ENCODE measurements around the gene ADAMTS19. TPM values are rescaled to one million over a fixed set of nuclear protein-coding genes. Genes with fewer than 3 reads are reported as not detected.
"Not testable (repeated sequence)": the region's sequence is repeated elsewhere in the genome, so short reads cannot be mapped to it uniquely, and the experiment has no call there.

The ADAMTS19 gene, protein sequence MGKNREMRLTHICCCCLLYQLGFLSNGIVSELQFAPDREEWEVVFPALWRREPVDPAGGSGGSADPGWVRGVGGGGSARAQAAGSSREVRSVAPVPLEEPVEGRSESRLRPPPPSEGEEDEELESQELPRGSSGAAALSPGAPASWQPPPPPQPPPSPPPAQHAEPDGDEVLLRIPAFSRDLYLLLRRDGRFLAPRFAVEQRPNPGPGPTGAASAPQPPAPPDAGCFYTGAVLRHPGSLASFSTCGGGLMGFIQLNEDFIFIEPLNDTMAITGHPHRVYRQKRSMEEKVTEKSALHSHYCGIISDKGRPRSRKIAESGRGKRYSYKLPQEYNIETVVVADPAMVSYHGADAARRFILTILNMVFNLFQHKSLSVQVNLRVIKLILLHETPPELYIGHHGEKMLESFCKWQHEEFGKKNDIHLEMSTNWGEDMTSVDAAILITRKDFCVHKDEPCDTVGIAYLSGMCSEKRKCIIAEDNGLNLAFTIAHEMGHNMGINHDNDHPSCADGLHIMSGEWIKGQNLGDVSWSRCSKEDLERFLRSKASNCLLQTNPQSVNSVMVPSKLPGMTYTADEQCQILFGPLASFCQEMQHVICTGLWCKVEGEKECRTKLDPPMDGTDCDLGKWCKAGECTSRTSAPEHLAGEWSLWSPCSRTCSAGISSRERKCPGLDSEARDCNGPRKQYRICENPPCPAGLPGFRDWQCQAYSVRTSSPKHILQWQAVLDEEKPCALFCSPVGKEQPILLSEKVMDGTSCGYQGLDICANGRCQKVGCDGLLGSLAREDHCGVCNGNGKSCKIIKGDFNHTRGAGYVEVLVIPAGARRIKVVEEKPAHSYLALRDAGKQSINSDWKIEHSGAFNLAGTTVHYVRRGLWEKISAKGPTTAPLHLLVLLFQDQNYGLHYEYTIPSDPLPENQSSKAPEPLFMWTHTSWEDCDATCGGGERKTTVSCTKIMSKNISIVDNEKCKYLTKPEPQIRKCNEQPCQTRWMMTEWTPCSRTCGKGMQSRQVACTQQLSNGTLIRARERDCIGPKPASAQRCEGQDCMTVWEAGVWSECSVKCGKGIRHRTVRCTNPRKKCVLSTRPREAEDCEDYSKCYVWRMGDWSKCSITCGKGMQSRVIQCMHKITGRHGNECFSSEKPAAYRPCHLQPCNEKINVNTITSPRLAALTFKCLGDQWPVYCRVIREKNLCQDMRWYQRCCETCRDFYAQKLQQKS
- not detected for total RNA-seq

DNA sequence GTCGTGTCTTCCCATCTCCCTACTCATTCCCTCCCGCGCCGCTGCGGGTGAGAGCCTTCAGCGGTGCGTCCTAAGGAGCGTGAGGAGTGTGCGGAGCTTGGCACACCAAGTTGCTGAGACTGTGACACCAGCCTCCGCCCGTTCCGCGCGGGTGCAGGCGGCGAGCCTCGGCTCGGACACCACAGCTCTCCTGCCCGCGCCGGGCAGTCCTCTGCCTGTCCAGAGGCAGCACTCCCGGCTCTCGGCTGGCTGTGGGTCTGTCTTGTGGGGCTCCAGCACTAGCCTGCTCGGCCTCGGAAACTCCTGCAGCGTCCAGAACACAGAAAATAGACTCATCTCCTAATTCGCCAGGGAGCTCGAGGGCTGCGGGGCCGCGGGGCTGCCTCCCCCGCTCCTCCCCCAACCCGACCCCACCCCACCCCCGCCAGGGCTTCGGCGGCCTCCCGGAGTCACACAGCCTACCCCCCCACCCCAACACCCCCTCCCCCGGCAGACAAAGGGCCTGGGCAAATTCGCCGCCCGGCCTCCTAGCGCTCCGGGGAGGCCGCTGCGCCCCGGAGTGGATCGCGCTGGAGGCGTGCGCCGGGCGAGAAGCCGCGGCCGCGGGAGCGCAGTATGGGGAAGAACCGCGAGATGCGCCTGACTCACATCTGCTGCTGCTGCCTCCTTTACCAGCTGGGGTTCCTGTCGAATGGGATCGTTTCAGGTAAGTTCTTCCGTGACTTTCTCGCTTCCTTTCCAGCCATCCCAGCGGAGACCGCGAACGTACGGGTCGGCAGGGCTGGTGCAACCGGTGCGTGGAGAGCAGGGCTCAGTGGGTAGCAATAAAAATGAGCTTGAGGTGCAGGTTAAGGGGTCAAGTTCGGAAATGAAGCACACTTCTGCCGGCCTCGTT lies at the start of gene ADAMTS19:
Gene ADAMTS19 (plus strand): TSS at position 522 of the 895 bp plus-strand sequence. CDS start 94 bp downstream, at position 616.
- Mint-ChIP-seq H3K9me3 (no peaks in the 10 kb centered on the region), H3K36me3 (ENCODE audit: low read depth) (peaks cover 5% of the 10 kb centered on the region), H3K4me3 (peak within 1 kb of the TSS; percentile 39), H3K27ac (no peak within 1 kb of the TSS), H3K4me1 (peaks cover 13% of the 10 kb centered on the region), H3K27me3 (peaks cover 42% of the 10 kb centered on the region)
- ChIA-PET POLR2A (no interaction called here), CTCF (no interaction called here)
- no peak for DNase-seq

DNA sequence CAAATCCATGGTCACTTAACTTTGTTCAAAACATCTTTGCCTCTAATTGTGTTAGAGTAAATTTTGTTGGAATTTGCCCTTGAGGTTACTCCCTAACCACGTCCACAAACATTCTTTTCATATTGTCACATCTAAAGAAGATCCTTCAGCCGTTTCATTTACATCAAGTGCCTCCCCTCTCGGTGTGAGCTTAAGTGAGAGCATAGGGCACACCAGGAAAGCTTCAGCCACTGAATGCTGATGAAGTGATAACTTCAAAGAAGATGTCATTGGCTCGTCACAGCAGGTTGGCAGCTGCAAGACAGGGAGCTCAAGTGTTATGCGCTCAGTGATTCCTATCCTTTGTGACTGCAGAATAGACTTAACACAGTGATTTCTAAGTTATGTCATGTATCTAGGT lies 49.6 kb upstream of the ADAMTS19 start:
- Mint-ChIP-seq H3K27ac (no peak overlapping the region), H3K27me3 (no peaks in the 10 kb centered on the region), H3K36me3 (ENCODE audit: low read depth) (no peaks in the 10 kb centered on the region), H3K4me1 (no peaks in the 10 kb centered on the region), H3K9me3 (no peaks in the 10 kb centered on the region), H3K4me3 (no peak overlapping the region)
- no peak for DNase-seq
- POLR2A ChIA-PET, result no interaction called here
- CTCF ChIA-PET, result no interaction called here

DNA sequence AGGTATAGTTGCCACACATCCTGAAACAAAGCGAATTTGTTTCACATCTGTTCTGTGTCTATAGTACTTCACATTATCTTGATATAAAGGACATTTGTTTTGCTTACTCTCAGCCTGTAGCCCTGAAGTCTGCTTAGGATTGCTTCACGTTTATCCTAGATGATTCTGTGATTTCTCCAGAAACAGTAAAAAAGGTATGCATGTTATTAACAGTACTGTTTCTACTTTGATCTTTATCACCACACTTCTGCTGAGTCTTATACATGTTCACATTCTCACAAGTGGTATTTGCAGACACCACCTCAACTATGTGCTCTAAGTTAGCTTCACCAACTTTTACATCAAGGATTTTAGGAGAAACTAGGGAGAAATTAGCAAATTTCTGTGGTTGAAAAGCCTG lies 47.4 kb upstream of the ADAMTS19 start:
- no peak overlapping the region for H3K27ac Mint-ChIP-seq
- H3K4me3 Mint-ChIP-seq, result no peak overlapping the region
- no peak for DNase-seq
- H3K9me3 Mint-ChIP-seq, result no peaks in the 10 kb centered on the region
- no peaks in the 10 kb centered on the region for H3K27me3 Mint-ChIP-seq
- POLR2A ChIA-PET, result no interaction called here
- no peaks in the 10 kb centered on the region for H3K4me1 Mint-ChIP-seq
- no peaks in the 10 kb centered on the region for H3K36me3 Mint-ChIP-seq (ENCODE audit: low read depth)
- CTCF ChIA-PET, result no interaction called here

DNA sequence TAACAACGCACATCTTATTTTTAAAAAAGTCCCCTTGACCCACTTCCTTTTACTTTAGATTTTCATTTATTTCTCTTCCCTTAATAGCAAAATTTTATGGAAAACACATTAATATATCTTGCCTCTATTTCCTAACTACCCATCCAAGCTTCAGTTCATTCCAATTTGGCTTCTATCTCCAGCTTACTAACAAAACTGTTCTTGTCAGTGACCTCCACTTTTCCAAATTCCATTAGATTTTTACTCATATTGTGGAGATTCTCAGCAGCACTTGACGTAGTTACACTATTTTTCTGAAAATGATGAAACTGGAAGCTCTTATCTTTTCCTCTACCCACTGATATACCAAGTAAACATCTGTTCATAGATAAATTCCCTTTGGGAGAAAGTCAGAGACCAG lies 46.5 kb upstream of the ADAMTS19 start:
- no peaks in the 10 kb centered on the region for H3K36me3 Mint-ChIP-seq (ENCODE audit: low read depth)
- no peak overlapping the region for H3K27ac Mint-ChIP-seq
- no peaks in the 10 kb centered on the region for H3K27me3 Mint-ChIP-seq
- DNase-seq, result no peak
- H3K9me3 Mint-ChIP-seq, result no peaks in the 10 kb centered on the region
- no peaks in the 10 kb centered on the region for H3K4me1 Mint-ChIP-seq
- POLR2A ChIA-PET, result no interaction called here
- no peak overlapping the region for H3K4me3 Mint-ChIP-seq
- CTCF ChIA-PET, result interaction anchor here (0.7 kb wide), 1 partner anchor 17 kb away, joined by 3 read pairs; no protein-coding TSS in a partner anchor

DNA sequence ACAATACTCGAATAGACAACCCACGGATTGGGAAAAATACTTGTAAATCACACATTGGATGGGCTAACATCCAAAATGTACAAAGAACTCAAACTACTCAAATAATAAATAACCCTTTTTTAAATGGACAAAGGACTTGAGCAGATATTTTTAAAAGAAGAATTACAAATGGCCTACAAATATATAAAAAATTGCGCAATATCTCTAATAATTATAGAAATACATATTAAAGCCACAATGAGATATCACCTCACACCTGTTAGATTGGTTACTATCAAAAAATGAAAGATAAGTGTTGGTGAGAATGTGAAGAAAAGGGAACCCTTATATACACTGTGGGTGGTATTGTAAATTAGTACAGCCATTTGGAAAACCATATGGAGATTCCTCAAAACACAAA lies 40.8 kb upstream of the ADAMTS19 start:
- no peak for DNase-seq
- no peaks in the 10 kb centered on the region for H3K4me1 Mint-ChIP-seq
- no peaks in the 10 kb centered on the region for H3K36me3 Mint-ChIP-seq (ENCODE audit: low read depth)
- H3K4me3 Mint-ChIP-seq, result no peak overlapping the region
- no peaks in the 10 kb centered on the region for H3K27me3 Mint-ChIP-seq
- H3K9me3 Mint-ChIP-seq, result no peaks in the 10 kb centered on the region
- H3K27ac Mint-ChIP-seq, result no peak overlapping the region
- CTCF ChIA-PET, result no interaction called here
- POLR2A ChIA-PET, result no interaction called here

DNA sequence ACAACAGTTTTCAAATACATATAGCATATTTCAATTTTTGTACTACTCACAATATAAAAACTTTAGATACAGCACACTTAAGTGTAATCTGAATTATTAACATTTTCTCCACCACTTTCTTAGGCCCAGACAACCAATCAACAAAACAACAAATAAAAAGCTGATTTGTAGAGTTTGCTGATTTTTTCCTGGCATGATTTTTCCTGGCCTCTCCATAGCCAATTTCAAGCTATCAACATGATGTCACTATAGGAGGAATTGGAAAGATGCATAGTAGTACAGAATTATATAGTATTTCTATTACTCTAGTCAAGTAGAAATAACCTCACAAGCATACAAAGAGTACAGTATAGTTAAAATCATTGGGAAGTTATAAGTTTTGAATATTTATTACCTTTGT lies 35.1 kb upstream of the ADAMTS19 start:
- peaks cover 3% of the 10 kb centered on the region for H3K9me3 Mint-ChIP-seq
- H3K27ac Mint-ChIP-seq, result no peak overlapping the region
- H3K4me3 Mint-ChIP-seq, result no peak overlapping the region
- ChIA-PET POLR2A (no interaction called here), CTCF (no interaction called here)
- H3K36me3 Mint-ChIP-seq (ENCODE audit: low read depth), result no peaks in the 10 kb centered on the region
- no peaks in the 10 kb centered on the region for H3K27me3 Mint-ChIP-seq
- no peaks in the 10 kb centered on the region for H3K4me1 Mint-ChIP-seq
- DNase-seq, result no peak

DNA sequence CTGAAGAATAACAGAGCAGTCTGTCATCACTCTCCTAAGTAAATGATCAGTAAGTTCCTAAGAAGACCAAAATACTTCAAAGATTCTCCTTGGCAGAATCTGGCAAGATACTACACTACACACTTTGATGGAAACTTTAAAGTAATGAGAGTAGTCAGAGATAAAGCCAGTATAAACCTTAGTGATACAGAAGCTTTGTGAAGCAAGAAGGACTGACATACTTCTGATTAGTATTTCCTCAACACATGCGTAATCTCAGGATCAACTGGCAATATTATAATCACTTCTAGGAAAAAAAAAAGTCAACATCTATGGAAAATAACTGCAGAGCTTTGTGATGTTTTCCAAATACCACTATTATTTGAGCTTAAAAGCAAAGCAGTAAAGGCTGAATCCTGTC lies 34.0 kb upstream of the ADAMTS19 start:
- Mint-ChIP-seq H3K27ac (no peak overlapping the region), H3K9me3 (peaks cover 3% of the 10 kb centered on the region), H3K36me3 (ENCODE audit: low read depth) (no peaks in the 10 kb centered on the region), H3K27me3 (no peaks in the 10 kb centered on the region), H3K4me1 (no peaks in the 10 kb centered on the region), H3K4me3 (no peak overlapping the region)
- DNase-seq, result no peak
- ChIA-PET CTCF (no interaction called here), POLR2A (no interaction called here)

DNA sequence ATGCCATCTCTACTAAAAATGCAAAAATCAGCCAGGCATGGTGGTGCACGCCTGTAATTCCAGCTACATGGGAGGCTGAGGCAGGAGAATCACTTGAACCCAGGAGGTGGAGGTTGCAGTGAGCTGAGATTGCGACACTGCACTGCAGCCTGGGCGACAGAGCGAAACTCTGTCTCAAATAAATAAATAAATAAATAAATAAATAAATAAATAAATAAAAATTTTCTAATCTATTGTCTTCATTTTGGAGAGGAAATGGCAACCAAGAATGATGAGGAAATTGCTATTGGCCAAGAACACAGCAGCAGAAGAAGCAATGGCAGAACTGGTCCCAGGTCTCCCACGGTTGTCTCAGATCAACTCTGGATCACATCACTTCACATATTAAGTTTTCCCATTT lies 31.5 kb upstream of the ADAMTS19 start:
- H3K4me1 Mint-ChIP-seq; H3K36me3 Mint-ChIP-seq (ENCODE audit: low read depth); H3K27me3 Mint-ChIP-seq; H3K4me3 Mint-ChIP-seq; H3K27ac Mint-ChIP-seq; CTCF ChIA-PET; DNase-seq; POLR2A ChIA-PET; H3K9me3 Mint-ChIP-seq: not testable (repeated sequence)

DNA sequence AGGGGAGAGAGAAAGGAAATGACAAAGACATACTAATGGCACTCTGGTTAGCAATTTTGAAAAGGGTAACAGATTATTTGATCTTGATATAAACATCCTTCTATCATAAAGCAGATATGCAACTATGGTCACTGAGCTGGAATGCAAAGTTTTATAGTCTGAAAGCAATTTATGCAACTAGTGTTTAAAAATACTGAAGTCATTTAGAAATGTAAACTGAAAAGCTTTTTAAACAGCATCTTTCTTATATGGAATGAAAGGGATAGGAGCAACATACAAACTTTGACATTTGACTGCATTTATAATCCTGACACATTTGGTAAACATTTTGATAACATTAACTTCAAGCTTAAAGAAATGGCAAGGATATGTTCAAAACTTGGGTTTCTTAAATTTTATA lies 28.7 kb upstream of the ADAMTS19 start:
- CTCF ChIA-PET, result no interaction called here
- peaks cover 3% of the 10 kb centered on the region for H3K9me3 Mint-ChIP-seq
- no peak overlapping the region for H3K27ac Mint-ChIP-seq
- DNase-seq, result no peak
- no peaks in the 10 kb centered on the region for H3K36me3 Mint-ChIP-seq (ENCODE audit: low read depth)
- no peaks in the 10 kb centered on the region for H3K27me3 Mint-ChIP-seq
- H3K4me3 Mint-ChIP-seq, result no peak overlapping the region
- H3K4me1 Mint-ChIP-seq, result no peaks in the 10 kb centered on the region
- POLR2A ChIA-PET, result no interaction called here

DNA sequence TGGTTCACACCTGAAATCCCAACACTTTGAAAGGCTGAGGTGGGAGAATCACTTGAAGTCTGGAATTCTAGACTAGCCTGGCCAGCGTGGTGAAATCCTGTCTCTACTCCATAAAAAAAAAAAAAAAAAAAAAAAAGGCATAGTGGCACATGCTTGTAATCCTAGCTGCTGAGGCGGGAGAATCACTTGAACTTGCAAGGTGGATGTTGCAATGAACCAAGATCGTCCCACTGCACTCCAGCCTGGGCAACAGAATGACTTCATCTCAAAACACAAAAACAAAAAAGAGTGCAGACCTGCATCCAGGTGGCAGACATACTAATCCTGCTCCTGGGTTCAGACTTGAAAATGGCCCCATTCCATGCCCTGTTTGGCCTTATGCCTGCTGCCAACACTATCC lies 21.8 kb upstream of the ADAMTS19 start:
- H3K4me1 Mint-ChIP-seq, result no peaks in the 10 kb centered on the region
- no peak overlapping the region for H3K4me3 Mint-ChIP-seq
- no peaks in the 10 kb centered on the region for H3K36me3 Mint-ChIP-seq (ENCODE audit: low read depth)
- CTCF ChIA-PET, result no interaction called here
- no peak overlapping the region for H3K27ac Mint-ChIP-seq
- DNase-seq, result no peak
- H3K27me3 Mint-ChIP-seq, result no peaks in the 10 kb centered on the region
- POLR2A ChIA-PET, result no interaction called here
- H3K9me3 Mint-ChIP-seq, result no peaks in the 10 kb centered on the region

DNA sequence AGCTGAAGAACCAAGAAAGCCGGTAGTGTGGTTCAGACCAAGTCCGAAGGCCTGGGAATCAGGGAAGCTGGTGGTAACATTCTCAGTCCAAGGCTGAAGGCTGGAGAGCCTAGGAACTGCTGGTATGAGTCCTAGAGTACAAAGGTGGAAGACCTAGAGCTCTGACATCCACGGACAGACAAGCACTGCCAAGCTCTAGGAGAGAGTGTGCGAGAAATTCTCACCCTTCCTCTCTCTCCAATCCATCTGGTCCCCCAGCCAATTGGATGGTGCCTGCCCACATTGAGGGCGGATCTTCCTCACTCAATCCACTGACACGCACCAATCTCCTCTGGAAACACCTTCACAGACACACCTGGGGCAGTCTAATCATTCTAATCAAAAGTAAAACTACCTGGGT lies 19.7 kb upstream of the ADAMTS19 start:
- DNase-seq, result no peak
- no peaks in the 10 kb centered on the region for H3K27me3 Mint-ChIP-seq
- no peaks in the 10 kb centered on the region for H3K4me1 Mint-ChIP-seq
- H3K4me3 Mint-ChIP-seq, result no peak overlapping the region
- POLR2A ChIA-PET, result no interaction called here
- no peaks in the 10 kb centered on the region for H3K36me3 Mint-ChIP-seq (ENCODE audit: low read depth)
- H3K27ac Mint-ChIP-seq, result no peak overlapping the region
- no peaks in the 10 kb centered on the region for H3K9me3 Mint-ChIP-seq
- CTCF ChIA-PET, result no interaction called here

DNA sequence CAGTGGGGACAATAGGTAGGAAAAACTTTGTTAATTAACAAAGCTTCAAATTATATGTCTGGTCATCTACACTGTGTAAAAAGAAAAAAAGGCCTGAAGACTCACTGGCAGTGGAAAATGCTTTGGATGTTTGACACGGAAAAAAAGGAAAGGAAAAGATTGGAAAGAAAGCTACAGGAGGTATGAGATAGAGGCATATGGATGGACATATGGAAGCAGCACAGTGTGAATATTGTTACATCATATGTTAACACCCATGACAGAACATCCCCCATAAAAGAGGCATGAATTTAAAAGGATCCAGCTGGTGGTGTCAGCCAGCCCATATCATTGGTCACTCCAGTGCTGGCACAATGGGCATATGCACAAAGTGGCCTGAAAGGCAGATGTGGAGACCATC lies 19.0 kb upstream of the ADAMTS19 start:
- Mint-ChIP-seq H3K27me3 (no peaks in the 10 kb centered on the region), H3K4me1 (no peaks in the 10 kb centered on the region), H3K27ac (no peak overlapping the region), H3K36me3 (ENCODE audit: low read depth) (no peaks in the 10 kb centered on the region), H3K9me3 (no peaks in the 10 kb centered on the region), H3K4me3 (no peak overlapping the region)
- ChIA-PET POLR2A (no interaction called here), CTCF (no interaction called here)
- DNase-seq, result no peak

DNA sequence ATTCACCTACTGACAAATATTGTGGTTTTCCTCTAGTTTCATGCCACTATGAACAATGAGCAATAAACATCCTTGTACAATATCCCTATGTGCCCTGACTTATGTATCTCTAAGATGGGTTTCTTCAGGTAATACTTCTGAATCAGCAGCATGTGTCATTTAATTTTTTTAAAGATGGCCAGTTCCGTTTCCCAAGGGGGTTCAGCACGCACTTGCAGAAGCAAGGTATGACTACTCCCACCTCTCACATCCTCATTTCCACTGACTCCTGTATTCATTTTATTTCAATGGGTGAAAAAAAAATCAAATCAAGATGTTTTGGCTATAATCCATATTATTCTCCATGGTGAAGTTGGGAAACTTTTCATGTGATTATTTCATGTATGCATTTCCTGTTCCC lies 14.7 kb upstream of the ADAMTS19 start:
- H3K9me3 Mint-ChIP-seq, result peaks cover 2% of the 10 kb centered on the region
- no peak for DNase-seq
- ChIA-PET POLR2A (no interaction called here), CTCF (no interaction called here)
- H3K4me3 Mint-ChIP-seq, result no peak overlapping the region
- H3K27me3 Mint-ChIP-seq, result no peaks in the 10 kb centered on the region
- H3K4me1 Mint-ChIP-seq, result no peaks in the 10 kb centered on the region
- H3K36me3 Mint-ChIP-seq (ENCODE audit: low read depth), result no peaks in the 10 kb centered on the region
- H3K27ac Mint-ChIP-seq, result no peak overlapping the region

All from activated CD4-positive, alpha-beta memory T cell treated with anti-CD3 and anti-CD28 coated beads, Interleukin-2, amount 10 ng/mL, durations not matched to agents 7 days and 5 days (primary cell).